DOHH2 (cell line): Measurements from ENCODE around the gene SUGP2.

ENCODE experiments used
- CTCF ChIP-seq: fragments of 200-600 bp; sonication (generic); IDR thresholded peaks from one replicate; pipeline ENCODE4 v1.5.1; 2014; ENCODE audit warnings: antibody characterized with exemption, mild to moderate bottlenecking, low read depth, low read length; ENCODE audit not compliant: poor library complexity, severe bottlenecking
- EZH2phosphoT487 ChIP-seq: fragments of 200-600 bp; sonication (generic); IDR thresholded peaks from 2 replicates; pipeline ENCODE4 v1.6.1; 2017; ENCODE audit warnings: borderline replicate concordance, mild to moderate bottlenecking, antibody characterized with exemption, low read length, moderate library complexity, mixed read lengths

- no peak for TF ChIP-seq CTCF
- no peak for TF ChIP-seq EZH2phosphoT487
Observed at GRCh38 chr19:19068659-19069654, 35.6 kb upstream of the SUGP2 start.
